ENCODE data around the gene MEN1. TPM values are rescaled to one million over a fixed set of nuclear protein-coding genes. Genes with fewer than 3 reads are reported as not detected.
A peak's percentile ranks its signal among the peaks of the same experiment; 100 is the strongest.

The MEN1 gene
- total and polyA plus RNA-seq, 2 of the 13 experiments (the other 11 are each of a cell fraction or from before 2014, with no cell fraction given) = 20.5 to 27.3 TPM

DNA sequence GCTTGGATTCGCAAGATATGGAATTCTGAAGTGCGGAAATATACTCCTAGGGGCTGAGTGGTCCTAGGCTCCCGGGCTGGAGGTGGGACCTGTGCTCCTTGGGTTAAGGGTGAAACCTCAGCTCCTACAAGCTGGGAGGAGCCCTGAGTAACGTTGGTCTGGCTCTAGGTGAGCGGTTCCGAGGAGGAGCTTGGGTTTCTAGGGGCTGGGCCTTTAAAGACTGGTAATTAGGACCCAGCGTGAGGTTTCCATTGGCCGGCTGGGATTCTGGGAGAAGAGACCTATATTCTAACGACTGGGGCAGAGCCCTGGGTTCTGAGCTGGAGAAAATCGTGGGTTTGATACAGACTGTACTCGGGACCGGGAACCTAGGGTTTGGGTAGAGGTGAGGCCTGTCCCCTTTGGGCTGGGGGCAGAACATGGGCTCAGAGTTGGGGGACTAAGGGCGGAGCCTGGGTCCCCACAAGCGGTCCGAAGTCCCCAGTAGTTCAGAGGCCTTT, 6.5 kb downstream of the MEN1 start:
- no peaks in the 10 kb centered on the region for H3K27me3 ChIP-seq (ENCODE audit: control insufficient read depth in 1 of 2, insufficient read depth in 2 of 2, low read length in 2 of 2)
- CTCF ChIA-PET (ENCODE audit: low intra/inter-chr PET ratio, low total read pairs) = no interaction called here
- BruUV-seq (replicated peaks) = TSS peak; percentile 54
- H3K79me2 ChIP-seq (ENCODE audit: insufficient read depth, low read length) = no peaks in the 10 kb centered on the region
- POLR2A ChIA-PET = interaction anchor here (2.3 kb wide), 1 partner anchor 40 kb away, joined by 5 read pairs; the partner anchor contains the start of gene CDC42BPG
- 70% methylated on average over 15 of the region's 15 CpGs for WGBS (ENCODE audit: low lambda C conversion rate)
- TF ChIP-seq TBP (CRISPR knock-in tag; IDR thresholded peaks at IDR 0.05) (no peak), PTBP1 (IDR thresholded peaks at IDR 0.05; ENCODE audit: low read depth, low read length, poor library complexity, severe bottlenecking) (no peak), ZNF878 (CRISPR knock-in tag; IDR thresholded peaks at IDR 0.05) (0 out of 2 replicates have a peak, but pooled peaks have one; percentile 28), LCORL (IDR thresholded peaks at IDR 0.05) (no peak), LCORL (CRISPR knock-in tag; IDR thresholded peaks at IDR 0.05) (0 out of 2 replicates have a peak, but pooled peaks have one; percentile 4), GFI1 (CRISPR knock-in tag; IDR thresholded peaks at IDR 0.05; ENCODE audit: borderline replicate concordance) (no peak), SMAD9 (CRISPR knock-in tag; IDR thresholded peaks at IDR 0.05) (0 out of 2 replicates have a peak, but pooled peaks have one; percentile 7), ZNF567 (CRISPR knock-in tag; IDR thresholded peaks at IDR 0.05; ENCODE audit: borderline replicate concordance) (no peak), BCL6 (CRISPR knock-in tag; IDR thresholded peaks at IDR 0.05) (no peak)
- TF ChIP-seq, protein P1, sequence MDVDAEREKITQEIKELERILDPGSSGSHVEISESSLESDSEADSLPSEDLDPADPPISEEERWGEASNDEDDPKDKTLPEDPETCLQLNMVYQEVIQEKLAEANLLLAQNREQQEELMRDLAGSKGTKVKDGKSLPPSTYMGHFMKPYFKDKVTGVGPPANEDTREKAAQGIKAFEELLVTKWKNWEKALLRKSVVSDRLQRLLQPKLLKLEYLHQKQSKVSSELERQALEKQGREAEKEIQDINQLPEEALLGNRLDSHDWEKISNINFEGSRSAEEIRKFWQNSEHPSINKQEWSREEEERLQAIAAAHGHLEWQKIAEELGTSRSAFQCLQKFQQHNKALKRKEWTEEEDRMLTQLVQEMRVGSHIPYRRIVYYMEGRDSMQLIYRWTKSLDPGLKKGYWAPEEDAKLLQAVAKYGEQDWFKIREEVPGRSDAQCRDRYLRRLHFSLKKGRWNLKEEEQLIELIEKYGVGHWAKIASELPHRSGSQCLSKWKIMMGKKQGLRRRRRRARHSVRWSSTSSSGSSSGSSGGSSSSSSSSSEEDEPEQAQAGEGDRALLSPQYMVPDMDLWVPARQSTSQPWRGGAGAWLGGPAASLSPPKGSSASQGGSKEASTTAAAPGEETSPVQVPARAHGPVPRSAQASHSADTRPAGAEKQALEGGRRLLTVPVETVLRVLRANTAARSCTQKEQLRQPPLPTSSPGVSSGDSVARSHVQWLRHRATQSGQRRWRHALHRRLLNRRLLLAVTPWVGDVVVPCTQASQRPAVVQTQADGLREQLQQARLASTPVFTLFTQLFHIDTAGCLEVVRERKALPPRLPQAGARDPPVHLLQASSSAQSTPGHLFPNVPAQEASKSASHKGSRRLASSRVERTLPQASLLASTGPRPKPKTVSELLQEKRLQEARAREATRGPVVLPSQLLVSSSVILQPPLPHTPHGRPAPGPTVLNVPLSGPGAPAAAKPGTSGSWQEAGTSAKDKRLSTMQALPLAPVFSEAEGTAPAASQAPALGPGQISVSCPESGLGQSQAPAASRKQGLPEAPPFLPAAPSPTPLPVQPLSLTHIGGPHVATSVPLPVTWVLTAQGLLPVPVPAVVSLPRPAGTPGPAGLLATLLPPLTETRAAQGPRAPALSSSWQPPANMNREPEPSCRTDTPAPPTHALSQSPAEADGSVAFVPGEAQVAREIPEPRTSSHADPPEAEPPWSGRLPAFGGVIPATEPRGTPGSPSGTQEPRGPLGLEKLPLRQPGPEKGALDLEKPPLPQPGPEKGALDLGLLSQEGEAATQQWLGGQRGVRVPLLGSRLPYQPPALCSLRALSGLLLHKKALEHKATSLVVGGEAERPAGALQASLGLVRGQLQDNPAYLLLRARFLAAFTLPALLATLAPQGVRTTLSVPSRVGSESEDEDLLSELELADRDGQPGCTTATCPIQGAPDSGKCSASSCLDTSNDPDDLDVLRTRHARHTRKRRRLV (CRISPR knock-in tag; IDR thresholded peaks at IDR 0.05) = peak; percentile 45; the same call in 1 of the 2 replicates
- DNase-seq (ENCODE audit: low spot score) (no peak), FAIRE-seq (no peak), ATAC-seq (no peak)
- no peaks in the 10 kb centered on the region for H4K20me1 ChIP-seq (ENCODE audit: insufficient read depth, low read length)
- in situ Hi-C loops (cut with HindIII; ENCODE audit: extremely low pct_ligation_motif_present, low pct_unique_long_range_greater_than_20kb) = loop anchor here (5.0 kb wide), 1 partner anchor 38 kb away; the partner anchor contains the start of gene CDC42BPG
- intact Hi-C loops (cut with micrococcal nuclease; ENCODE audit: unreplicated experiment) = loop anchor here (2.0 to 5.0 kb wide), 2 partner anchors 25 to 43 kb away; partner anchors contain the start of gene SF1
- peaks cover 9 to 27% of the 10 kb centered on the region in 2 experiments; a peak in 4 of 5 replicates for H3K36me3 ChIP-seq (replicated peaks in 1 of 2; ENCODE audit: control insufficient read depth in 1 of 2, insufficient read depth in 2 of 2, low read length in 2 of 2)
- H3K4me1 ChIP-seq (ENCODE audit: insufficient read depth, low read length) = peaks cover 57% of the 10 kb centered on the region
- H3K9me3 ChIP-seq (ENCODE audit: low read length) = no peaks in the 10 kb centered on the region
- H2AFZ ChIP-seq (ENCODE audit: low read length) = no peak overlapping the region
- H3K27ac ChIP-seq (ENCODE audit: extremely low read length, insufficient read depth, low read length) = peak overlapping the region; percentile 63
- H3K4me3 ChIP-seq (replicated peaks in 1 of 3; ENCODE audit: insufficient read depth in 1 of 3, low read depth in 2 of 3, low read length in 3 of 3) = peak overlapping the region; percentile 56 to 74 (median 61)
- peak overlapping the region; percentile 59 for H3K9ac ChIP-seq (ENCODE audit: insufficient read depth, low read depth, low read length)
- peak overlapping the region; percentile 69 for H3K4me2 ChIP-seq (ENCODE audit: low read depth, low read length)

Data from HepG2 (cell line).